LNCAP (cell line): ENCODE results near the gene TGM1.

Source experiments
- CTCF ChIP-seq: fragments of 450-650 bp; IDR thresholded peaks from 2 replicates; pipeline ENCODE4 v1.5.1; 2017; ENCODE audit warnings: mild to moderate bottlenecking

Gene TGM1

GRCh38 chr14:24296341-24297157 lies 33.6 kb upstream of the TGM1 start:
- TF ChIP-seq CTCF = peak; percentile 67

GRCh38 chr14:24293525-24293924 lies 30.5 kb upstream of the TGM1 start:
- TF ChIP-seq CTCF = no peak

- TF ChIP-seq CTCF = no peak
Observed at GRCh38 chr14:24292118-24292807, 29.3 kb upstream of the TGM1 start.

GRCh38 chr14:24291446-24292117 lies 28.6 kb upstream of the TGM1 start:
- TF ChIP-seq CTCF = no peak

GRCh38 chr14:24290746-24291145 lies 27.8 kb upstream of the TGM1 start:
- no peak for TF ChIP-seq CTCF

- TF ChIP-seq CTCF = no peak
Observed at GRCh38 chr14:24289649-24290280, 26.8 kb upstream of the TGM1 start.

GRCh38 chr14:24286996-24287395 lies 24.0 kb upstream of the TGM1 start:
- no peak for TF ChIP-seq CTCF
